ENCODE measurements around the gene POLRMT. TPM values are rescaled to one million over a fixed set of nuclear protein-coding genes. Genes with fewer than 3 reads are reported as not detected.
A peak's percentile ranks its signal among the peaks of the same experiment; 100 is the strongest.

POLRMT gene
- total and polyA plus RNA-seq, 2 experiments from 2014 or later, result 38.7 to 60.7 TPM

- no peak for TF ChIP-seq CTCF (IDR thresholded peaks at IDR 0.05; ENCODE audit: poor library complexity)
- TF ChIP-seq EZH2 (IDR thresholded peaks at IDR 0.05; ENCODE audit: borderline replicate concordance), result no peak
- TF ChIP-seq EZH2phosphoT487 (IDR thresholded peaks at IDR 0.05; ENCODE audit: low read depth, severe bottlenecking, unreplicated experiment), result no peak
- Histone ChIP-seq H3K9me3 (ENCODE audit: low read depth) (no peaks in the 10 kb centered on the region), H3K36me3 (replicated peaks; ENCODE audit: insufficient read depth, low read depth) (no peaks in the 10 kb centered on the region), H3K4me1 (ENCODE audit: insufficient read depth) (peaks cover 37% of the 10 kb centered on the region), H3K9me2 (replicated peaks; ENCODE audit: insufficient read depth) (no peaks in the 10 kb centered on the region), H3K27me3 (no peaks in the 10 kb centered on the region), H3K27ac (peak overlapping the region; percentile 99), H2AFZ (no peak overlapping the region), H3K4me3 (no peak overlapping the region), H3K4me2 (peak overlapping the region; percentile 97), H4K20me1 (ENCODE audit: insufficient read depth, poor library complexity, severe bottlenecking) (no peaks in the 10 kb centered on the region), H3K79me2 (peaks cover 25% of the 10 kb centered on the region)
- 79% methylated on average over 22 of the region's 22 CpGs for WGBS (ENCODE audit: low lambda C conversion rate, missing lambda C conversion rate)
- DNase-seq (ENCODE audit: low spot score), result peak; percentile 57
These were observed 44.5 kb upstream of the POLRMT start for GRCh38 chr19:677601-678436.

- H3K4me2 ChIP-seq, result peak overlapping the region; percentile 97
- H4K20me1 ChIP-seq (ENCODE audit: insufficient read depth, poor library complexity, severe bottlenecking), result no peaks in the 10 kb centered on the region
- no peaks in the 10 kb centered on the region for H3K27me3 ChIP-seq
- H3K36me3 ChIP-seq (replicated peaks; ENCODE audit: insufficient read depth, low read depth), result no peaks in the 10 kb centered on the region
- H2AFZ ChIP-seq, result no peak overlapping the region
- peak overlapping the region; percentile 67 for H3K4me3 ChIP-seq
- no peak for TF ChIP-seq CTCF (IDR thresholded peaks at IDR 0.05; ENCODE audit: poor library complexity)
- no peak for TF ChIP-seq EZH2 (IDR thresholded peaks at IDR 0.05; ENCODE audit: borderline replicate concordance)
- no peak for TF ChIP-seq EZH2phosphoT487 (IDR thresholded peaks at IDR 0.05; ENCODE audit: low read depth, severe bottlenecking, unreplicated experiment)
- no peaks in the 10 kb centered on the region for H3K9me3 ChIP-seq (ENCODE audit: low read depth)
- H3K79me2 ChIP-seq, result peaks cover 25% of the 10 kb centered on the region
- peak overlapping the region; percentile 99 for H3K27ac ChIP-seq
- 20% methylated on average over 12 of the region's 15 CpGs for WGBS (ENCODE audit: low lambda C conversion rate, missing lambda C conversion rate)
- H3K4me1 ChIP-seq (ENCODE audit: insufficient read depth), result peaks cover 37% of the 10 kb centered on the region
- peak; percentile 85 for DNase-seq (ENCODE audit: low spot score)
- H3K9me2 ChIP-seq (replicated peaks; ENCODE audit: insufficient read depth), result no peaks in the 10 kb centered on the region
These were observed 43.9 kb upstream of the POLRMT start for GRCh38 chr19:677201-677600.

GRCh38 chr19:676339-677105 lies 43.2 kb upstream of the POLRMT start, which contains the start of gene FSTL3:
Gene FSTL3 (plus strand): TSS chr19:676392. CDS start chr19:676424, 32 bp downstream.
- 11% methylated on average over 38 of the region's 63 CpGs for WGBS (ENCODE audit: low lambda C conversion rate, missing lambda C conversion rate)
- Histone ChIP-seq H3K79me2 (peaks cover 25% of the 10 kb centered on the region), H3K4me1 (ENCODE audit: insufficient read depth) (peaks cover 37% of the 10 kb centered on the region), H3K9me3 (ENCODE audit: low read depth) (no peaks in the 10 kb centered on the region), H2AFZ (no peak within 1 kb of the TSS), H3K4me2 (peak within 1 kb of the TSS; percentile 97), H4K20me1 (ENCODE audit: insufficient read depth, poor library complexity, severe bottlenecking) (no peaks in the 10 kb centered on the region), H3K36me3 (replicated peaks; ENCODE audit: insufficient read depth, low read depth) (no peaks in the 10 kb centered on the region), H3K27me3 (no peaks in the 10 kb centered on the region), H3K9me2 (replicated peaks; ENCODE audit: insufficient read depth) (no peaks in the 10 kb centered on the region), H3K4me3 (peak within 1 kb of the TSS; percentile 67), H3K27ac (peak within 1 kb of the TSS; percentile 99)
- peak; percentile 77 for DNase-seq (ENCODE audit: low spot score)
- TF ChIP-seq CTCF (IDR thresholded peaks at IDR 0.05; ENCODE audit: poor library complexity), result no peak
- no peak for TF ChIP-seq EZH2phosphoT487 (IDR thresholded peaks at IDR 0.05; ENCODE audit: low read depth, severe bottlenecking, unreplicated experiment)
- no peak for TF ChIP-seq EZH2 (IDR thresholded peaks at IDR 0.05; ENCODE audit: borderline replicate concordance)

Measured in hepatocyte (in vitro differentiated cells).